ENCODE results near the gene PMS2.
"Not testable (repeated sequence)": the region's sequence is repeated elsewhere in the genome, so short reads cannot be mapped to it uniquely, and the experiment has no call there.

The PMS2 gene

GRCh38 chr7:6008668-6009611, at the start of gene PMS2, which contains the start of gene AIMP2:
PMS2 (minus strand) TSS chr7:6009049; CDS start chr7:6009019, 30 bp downstream.
AIMP2 (plus strand) TSS chr7:6009272; CDS start chr7:6009364, 92 bp downstream.
- DNase-seq = peak; percentile 99

GRCh38 chr7:6057316-6058129, 48.7 kb upstream of the PMS2 start:
- no peak for DNase-seq

- DNase-seq = no peak
Observed at GRCh38 chr7:6056616-6057015, 47.8 kb upstream of the PMS2 start.

GRCh38 chr7:6051185-6051584, 42.3 kb upstream of the PMS2 start:
- not testable (repeated sequence) for DNase-seq

GRCh38 chr7:6049780-6050179, 40.9 kb upstream of the PMS2 start:
- DNase-seq = no peak

- DNase-seq = no peak
Observed at GRCh38 chr7:6035686-6036085, 26.8 kb upstream of the PMS2 start.

- no peak for DNase-seq
Observed at GRCh38 chr7:6035165-6035564, 26.3 kb upstream of the PMS2 start.

- no peak for DNase-seq
Observed at GRCh38 chr7:6032641-6033040, 23.8 kb upstream of the PMS2 start.

- no peak for DNase-seq
Observed at GRCh38 chr7:6032167-6032566, 23.3 kb upstream of the PMS2 start.

GRCh38 chr7:6031567-6031966, 22.7 kb upstream of the PMS2 start:
- DNase-seq = no peak

- no peak for DNase-seq
Observed at GRCh38 chr7:6030988-6031387, 22.1 kb upstream of the PMS2 start, which contains the start of gene ANKRD61. ANKRD61 (plus strand) TSS chr7:6031376; CDS start chr7:6031376, 0 bp downstream.

GRCh38 chr7:6028563-6028962, 19.7 kb upstream of the PMS2 start:
- DNase-seq = no peak

- no peak for DNase-seq
Observed at GRCh38 chr7:6027806-6028365, 19.0 kb upstream of the PMS2 start.

- DNase-seq = no peak
Observed at GRCh38 chr7:6026820-6027311, 18.0 kb upstream of the PMS2 start.

GRCh38 chr7:6026011-6026819, 17.4 kb upstream of the PMS2 start:
- no peak for DNase-seq

GRCh38 chr7:6023974-6024435, 15.2 kb upstream of the PMS2 start:
- DNase-seq = no peak

- DNase-seq = no peak
Observed at GRCh38 chr7:6022707-6023106, 13.9 kb upstream of the PMS2 start.

GRCh38 chr7:6020371-6021286, 11.8 kb upstream of the PMS2 start:
- DNase-seq = peak; percentile 18

- DNase-seq = no peak
Observed at GRCh38 chr7:6016653-6016966, 7.8 kb upstream of the PMS2 start.

GRCh38 chr7:6015917-6016652, 7.2 kb upstream of the PMS2 start:
- peak; percentile 68 for DNase-seq
